OCI-LY1 (cell line): ENCODE results near the gene RUSF1.

Experiments used
- H2AFZ ChIP-seq: fragments of 200-600 bp; sonication (generic), shearing (Covaris generic); 2 replicates; pipeline ENCODE4 v1.6.0; 2014; ENCODE audit warnings: antibody characterized with exemption, mild to moderate bottlenecking, low read length
- H3F3A ChIP-seq: fragments of 200-600 bp; sonication (generic), shearing (Covaris generic); 2 replicates; pipeline ENCODE4 v1.6.0; 2014; ENCODE audit warnings: mild to moderate bottlenecking, antibody characterized with exemption, low read length, moderate library complexity; ENCODE audit not compliant: insufficient read depth
- H3K27ac ChIP-seq: fragments of 200-600 bp; sonication (generic); 2 replicates; pipeline ENCODE4 v1.5.1; 2014; ENCODE audit warnings: low read length, mixed run types, mild to moderate bottlenecking, low read depth; ENCODE audit not compliant: poor library complexity, severe bottlenecking
- H3K27me3 ChIP-seq: fragments of 200-600 bp; sonication (generic); 2 replicates; pipeline ENCODE4 v1.6.0; 2014; ENCODE audit warnings: antibody characterized with exemption, mild to moderate bottlenecking, low read length, moderate library complexity; ENCODE audit not compliant: insufficient read depth
- H3K36me3 ChIP-seq: fragments of 200-600 bp; sonication (generic); 2 replicates; pipeline ENCODE4 v1.6.1; 2014; ENCODE audit warnings: mild to moderate bottlenecking, antibody characterized with exemption, low read length, moderate library complexity, mixed read lengths; ENCODE audit not compliant: insufficient read depth
- H3K4me1 ChIP-seq: fragments of 200-600 bp; sonication (generic); 2 replicates; pipeline ENCODE4 v1.5.1; 2014; ENCODE audit warnings: mild to moderate bottlenecking, low read length, moderate library complexity; ENCODE audit not compliant: insufficient read depth, severe bottlenecking
- H3K4me2 ChIP-seq: fragments of 200-600 bp; sonication (generic), shearing (Covaris generic); 2 replicates; pipeline ENCODE4 v1.6.1; 2014; ENCODE audit warnings: low read length
- H3K4me3 ChIP-seq: fragments of 200-600 bp; sonication (generic); 2 replicates; pipeline ENCODE4 v1.5.1; 2014; ENCODE audit warnings: low read length, low read depth, mild to moderate bottlenecking, mixed read lengths; ENCODE audit not compliant: poor library complexity, severe bottlenecking
- H3K79me2 ChIP-seq: fragments of 200-600 bp; shearing (Covaris generic); 2 replicates; pipeline ENCODE4 v1.6.1; 2016; ENCODE audit warnings: mixed run types, low read length, mixed read lengths; ENCODE audit not compliant: insufficient read depth
- H3K9ac ChIP-seq: fragments of 200-600 bp; sonication (generic), shearing (Covaris generic); 2 replicates; pipeline ENCODE4 v1.6.1; 2014; ENCODE audit warnings: mild to moderate bottlenecking, low read length, mixed read lengths
- H3K9me2 ChIP-seq: fragments of 200-600 bp; sonication (generic), shearing (Covaris generic); 2 replicates; pipeline ENCODE4 v1.6.1; 2014; ENCODE audit warnings: low read depth, mild to moderate bottlenecking, low read length, mixed read lengths
- H3K9me3 ChIP-seq: fragments of 200-600 bp; shearing (Covaris generic); 2 replicates; pipeline ENCODE4 v1.6.1; 2014; ENCODE audit warnings: low read length, mixed read lengths
- H4K20me1 ChIP-seq: fragments of 200-600 bp; sonication (generic), shearing (Covaris generic); 2 replicates; pipeline ENCODE4 v1.6.0; 2016; ENCODE audit warnings: mild to moderate bottlenecking, low read length; ENCODE audit not compliant: insufficient read depth
- CTCF ChIP-seq: fragments of 200-600 bp; sonication (generic), shearing (Covaris generic); IDR thresholded peaks from 2 replicates; pipeline ENCODE4 v1.5.1; 2017; ENCODE audit warnings: mild to moderate bottlenecking, antibody characterized with exemption, low read length, moderate library complexity, mixed read lengths
- EZH2 ChIP-seq: fragments of 200-600 bp; sonication (generic), shearing (Covaris generic); IDR thresholded peaks from 2 replicates; pipeline ENCODE4 v1.8.0; 2017; ENCODE audit warnings: borderline replicate concordance, mixed run types, mild to moderate bottlenecking, antibody characterized with exemption, low read length, moderate library complexity, mixed read lengths

Gene RUSF1

GRCh38 chr16:31502981-31503380 lies 5.2 kb downstream of the RUSF1 start:
- Histone ChIP-seq H3F3A (no peaks in the 10 kb centered on the region), H2AFZ (no peak overlapping the region), H3K9me3 (no peaks in the 10 kb centered on the region), H3K27ac (no peak overlapping the region), H3K79me2 (no peaks in the 10 kb centered on the region), H3K4me1 (peaks cover 12% of the 10 kb centered on the region), H3K4me3 (no peak overlapping the region), H3K4me2 (no peak overlapping the region), H3K36me3 (no peaks in the 10 kb centered on the region), H3K9ac (no peak overlapping the region), H4K20me1 (no peaks in the 10 kb centered on the region), H3K27me3 (no peaks in the 10 kb centered on the region), H3K9me2 (no peaks in the 10 kb centered on the region)
- TF ChIP-seq CTCF (no peak), EZH2 (no peak)

- H3K27me3 ChIP-seq = no peaks in the 10 kb centered on the region
- H3K9me3 ChIP-seq = no peaks in the 10 kb centered on the region
- H3K79me2 ChIP-seq = no peaks in the 10 kb centered on the region
- H4K20me1 ChIP-seq = no peaks in the 10 kb centered on the region
- TF ChIP-seq CTCF = no peak
- no peak for TF ChIP-seq EZH2
- H2AFZ ChIP-seq = no peak overlapping the region
- no peak overlapping the region for H3K9ac ChIP-seq
- H3K27ac ChIP-seq = no peak overlapping the region
- no peak overlapping the region for H3K4me3 ChIP-seq
- H3K4me2 ChIP-seq = no peak overlapping the region
- no peaks in the 10 kb centered on the region for H3F3A ChIP-seq
- no peaks in the 10 kb centered on the region for H3K36me3 ChIP-seq
- peaks cover 3% of the 10 kb centered on the region for H3K4me1 ChIP-seq
- H3K9me2 ChIP-seq = no peaks in the 10 kb centered on the region
Measured at GRCh38 chr16:31501966-31502348, 6.2 kb downstream of the RUSF1 start.

- no peak overlapping the region for H3K4me3 ChIP-seq
- no peak overlapping the region for H2AFZ ChIP-seq
- H3K27me3 ChIP-seq = no peaks in the 10 kb centered on the region
- H3K9me3 ChIP-seq = no peaks in the 10 kb centered on the region
- H3K27ac ChIP-seq = no peak overlapping the region
- TF ChIP-seq EZH2 = no peak
- no peak for TF ChIP-seq CTCF
- no peaks in the 10 kb centered on the region for H3K36me3 ChIP-seq
- H3K4me1 ChIP-seq = no peaks in the 10 kb centered on the region
- H3K79me2 ChIP-seq = no peaks in the 10 kb centered on the region
- no peaks in the 10 kb centered on the region for H4K20me1 ChIP-seq
- no peak overlapping the region for H3K9ac ChIP-seq
- H3F3A ChIP-seq = no peaks in the 10 kb centered on the region
- H3K9me2 ChIP-seq = no peaks in the 10 kb centered on the region
- no peak overlapping the region for H3K4me2 ChIP-seq
Measured at GRCh38 chr16:31501226-31501965, 6.8 kb downstream of the RUSF1 start.
